Inflammatory macrophage (primary cell): ENCODE results near the gene UBE3C.
"Not testable (repeated sequence)": the region's sequence is repeated elsewhere in the genome, so short reads cannot be mapped to it uniquely, and the experiment has no call there.

Source experiments
- DNase-seq, 2 donors: peaks; one replicate each; pipeline ENCODE4 v3.0.0-alpha.2; 2020 to 2022

The UBE3C gene

DNA sequence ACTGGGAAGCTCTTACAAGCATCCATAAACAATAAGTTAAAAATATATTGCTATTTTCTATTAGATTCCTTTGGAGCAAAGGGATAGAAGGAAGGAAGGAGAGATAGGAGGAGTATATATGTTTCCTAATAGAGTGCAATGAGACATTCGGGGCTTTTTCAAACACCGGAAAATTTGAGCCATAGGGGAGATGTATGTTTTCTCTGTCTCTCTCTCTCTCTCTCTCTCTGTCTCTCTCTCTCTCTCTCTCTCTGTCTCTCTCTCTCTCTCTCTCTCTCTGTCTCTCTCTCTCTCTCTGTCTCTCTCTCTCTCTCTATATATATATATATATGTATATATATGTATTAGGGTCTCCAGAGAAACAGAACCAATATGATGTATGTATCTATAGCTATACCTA, 7.9 kb upstream of the UBE3C start:
- DNase-seq: not testable (repeated sequence)

DNA sequence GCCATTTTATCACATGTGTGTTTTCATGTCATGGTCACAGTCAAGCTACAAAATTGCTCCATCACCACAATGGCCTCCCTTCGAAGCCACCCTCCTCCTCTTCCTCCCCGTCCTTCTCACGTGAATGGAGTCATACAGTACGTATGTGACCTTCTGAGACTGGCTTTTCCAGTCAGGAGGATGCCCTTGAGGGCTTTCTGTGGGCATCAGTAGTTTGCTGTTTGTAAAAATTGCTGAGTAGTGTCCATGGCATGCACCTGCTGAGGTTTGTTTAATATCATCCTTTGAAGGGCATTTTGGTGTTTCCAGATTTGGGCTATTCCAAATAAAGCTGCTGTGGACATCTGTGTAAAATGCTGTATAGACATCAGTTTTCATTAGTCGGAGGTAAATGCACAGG, 5.9 kb upstream of the UBE3C start:
- no peak for DNase-seq

DNA sequence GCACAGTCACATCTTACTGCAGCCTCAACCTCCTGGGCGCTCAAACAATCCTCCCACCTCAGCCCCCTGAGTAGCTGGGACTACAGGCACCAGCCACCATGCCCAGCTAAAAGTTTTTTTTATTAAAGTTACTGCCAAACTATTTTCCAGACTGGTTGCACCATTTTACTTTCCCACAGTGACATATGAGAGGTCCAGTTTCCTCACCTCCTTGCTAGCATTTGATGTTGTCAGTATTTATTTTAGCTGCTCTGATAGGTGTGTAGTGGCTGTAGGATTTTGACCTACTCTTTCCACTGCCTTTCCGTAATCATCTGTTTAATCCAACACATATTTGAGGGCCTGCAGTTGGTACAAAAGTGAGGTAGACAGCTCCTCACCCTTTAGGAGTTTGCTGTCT, 5.4 kb upstream of the UBE3C start:
- DNase-seq: no peak

DNA sequence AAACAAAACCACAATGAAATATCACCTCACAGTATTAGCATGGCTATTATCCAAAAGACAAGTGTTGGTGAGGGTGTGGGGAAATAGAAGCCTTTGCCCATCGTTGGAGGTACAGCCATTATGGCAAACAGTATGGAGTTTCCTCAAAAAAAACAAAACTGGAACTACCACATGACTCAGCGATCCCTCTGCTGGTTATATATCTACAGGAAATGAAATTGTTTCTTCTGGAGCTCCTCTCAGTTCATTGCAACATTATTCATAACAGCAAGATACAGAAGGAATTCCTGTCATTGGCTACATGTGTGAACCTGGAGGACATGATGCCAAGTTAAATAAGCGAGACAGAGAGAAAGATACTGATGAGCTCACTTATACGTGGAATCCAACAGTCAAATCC, 2.4 kb upstream of the UBE3C start:
- peak; percentile 64 to 82 for DNase-seq

DNA sequence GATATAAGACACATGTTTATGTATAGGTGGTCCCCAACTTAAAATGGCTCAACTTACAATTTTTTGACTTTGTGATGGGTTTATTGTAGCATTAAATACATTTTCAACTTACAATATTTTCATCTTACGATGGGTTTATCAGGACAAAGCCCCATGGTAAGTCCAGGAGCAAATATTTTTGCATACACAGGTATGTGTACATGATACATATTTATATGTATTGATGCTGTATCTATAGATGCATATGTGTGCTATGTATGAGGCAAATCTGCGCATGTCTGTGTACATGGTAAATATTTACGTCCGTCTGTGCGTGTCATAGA, 664 bp upstream of the UBE3C start:
- no peak for DNase-seq

DNA sequence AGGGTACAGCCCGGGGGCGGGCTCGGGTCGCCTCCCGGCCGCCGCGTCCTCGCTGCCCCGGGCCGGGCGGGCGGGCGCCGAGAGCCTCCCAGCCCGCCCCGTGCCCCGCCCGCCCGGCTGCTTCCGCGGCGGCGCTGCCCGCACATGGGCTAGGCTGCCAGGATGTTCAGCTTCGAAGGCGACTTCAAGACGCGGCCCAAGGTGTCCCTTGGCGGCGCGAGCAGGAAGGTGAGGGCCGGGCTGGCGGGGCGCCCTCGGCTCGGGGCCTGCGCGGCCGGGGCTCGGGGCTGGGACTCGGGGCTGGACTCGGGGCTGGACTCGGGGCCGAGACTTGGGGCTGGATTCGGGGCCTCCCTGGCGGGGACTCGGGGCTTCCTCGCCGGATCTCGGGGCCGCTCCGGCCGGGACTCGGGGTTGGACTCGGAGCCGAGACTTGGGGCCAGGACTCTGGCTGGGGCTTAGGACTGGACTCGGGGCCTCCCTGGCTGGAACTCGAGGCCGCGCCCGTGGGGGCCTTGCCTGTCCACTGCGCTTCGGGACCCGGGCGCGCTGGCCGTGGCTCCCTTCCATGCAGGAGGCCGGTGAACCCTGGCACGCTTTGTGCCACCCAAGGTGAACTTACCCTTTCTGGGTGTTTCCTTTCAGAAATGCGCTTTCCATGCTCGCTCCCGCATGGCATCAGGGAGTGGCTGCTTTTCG, 534 bp downstream of the UBE3C start:
- DNase-seq: peak; percentile 41 to 61

DNA sequence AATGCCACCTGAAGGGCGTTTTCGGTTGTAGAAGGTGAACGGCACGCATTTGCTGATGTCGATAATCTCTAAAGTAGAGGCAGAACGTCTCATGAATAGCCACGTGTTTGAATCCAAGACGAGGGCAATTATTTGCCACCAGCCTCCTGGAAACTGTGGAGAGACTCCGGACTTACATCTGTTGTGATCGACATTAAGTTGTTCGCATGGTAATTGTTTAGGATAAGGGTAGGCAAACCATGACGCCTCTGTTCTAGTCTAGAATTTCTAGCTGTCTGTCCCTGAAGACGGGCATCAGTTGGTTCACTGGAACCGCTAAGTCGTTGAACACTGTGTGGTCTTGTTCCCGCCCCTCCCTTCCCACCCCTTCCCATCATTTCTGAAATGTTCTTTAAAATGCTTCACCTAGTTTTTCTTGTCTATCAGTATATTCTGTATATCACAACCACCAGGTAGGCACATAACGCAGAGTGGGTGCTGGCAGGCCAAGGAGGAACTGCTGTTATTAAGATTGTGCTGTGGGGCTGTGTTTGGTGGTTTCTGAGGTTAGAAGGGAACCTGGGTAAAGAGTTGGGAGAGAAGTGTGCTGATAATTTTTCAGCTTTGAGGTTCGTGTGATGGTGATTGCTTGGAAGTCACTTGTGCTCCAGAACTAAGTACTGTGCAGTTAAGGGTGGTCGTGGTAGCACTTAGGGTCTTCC, 1.2 kb downstream of the UBE3C start:
- DNase-seq: no peak

DNA sequence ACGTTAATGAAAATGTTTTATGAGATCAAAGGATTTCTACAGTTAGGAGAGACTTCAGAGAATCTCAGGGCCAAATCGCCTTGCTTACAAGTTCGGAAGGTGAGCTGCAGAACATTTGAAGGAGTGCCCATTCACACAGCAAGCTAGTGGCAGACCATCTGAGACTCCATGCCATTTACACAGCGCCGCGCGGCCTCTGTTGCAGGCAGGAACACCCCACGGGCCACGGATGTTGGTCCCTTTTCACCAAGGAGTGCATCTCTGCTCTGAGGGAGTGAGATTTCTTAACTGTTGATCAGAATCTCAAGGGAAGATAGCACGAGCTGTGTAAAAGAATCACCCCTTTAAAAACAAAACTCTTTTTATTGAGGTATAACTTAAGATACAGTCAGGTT, 1.8 kb downstream of the UBE3C start:
- DNase-seq: no peak

DNA sequence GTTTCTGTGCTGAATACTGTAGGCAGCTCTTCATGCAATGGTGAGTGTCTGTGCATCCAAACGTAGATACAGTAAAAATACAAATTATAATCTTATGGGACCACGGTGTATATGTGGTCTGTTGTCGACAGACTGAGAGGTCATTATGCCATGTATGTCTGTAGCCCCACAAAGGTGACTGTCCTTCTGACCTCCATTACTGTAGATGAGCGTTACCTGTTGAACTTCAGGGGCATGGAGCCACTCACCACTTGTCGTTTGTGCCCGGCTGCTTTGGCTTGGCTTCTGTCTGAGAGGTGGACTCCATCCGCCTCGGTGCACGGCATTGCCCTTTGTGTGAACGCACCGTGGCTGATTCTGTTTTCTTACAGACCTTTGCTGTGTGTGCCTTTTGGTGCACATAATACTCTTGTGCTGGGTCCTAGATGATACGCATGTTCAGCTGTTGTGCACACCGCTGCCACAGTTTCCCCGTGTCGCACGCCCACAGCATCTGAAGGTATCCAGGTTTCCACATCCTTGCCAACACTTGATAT, 2.9 kb downstream of the UBE3C start:
- DNase-seq: no peak

DNA sequence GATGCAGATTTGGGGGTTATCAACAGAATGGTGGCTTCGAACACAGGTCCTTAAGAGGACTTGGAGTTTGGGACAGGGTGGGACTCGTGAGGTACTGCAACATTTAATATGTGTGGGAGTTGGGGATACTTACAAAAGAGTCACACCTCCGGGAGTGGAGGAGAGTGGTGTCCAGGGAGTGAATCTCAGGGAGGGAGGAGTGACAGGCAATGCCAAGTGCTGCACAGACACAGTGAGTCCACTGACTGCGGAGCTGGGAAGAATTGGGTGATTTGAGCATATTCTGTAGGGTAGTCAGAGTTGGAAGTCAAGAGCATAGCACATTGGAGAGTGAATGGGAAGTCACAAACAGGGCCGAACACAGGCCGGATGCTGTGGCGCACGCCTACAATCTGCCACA, 5.1 kb downstream of the UBE3C start:
- DNase-seq: no peak

DNA sequence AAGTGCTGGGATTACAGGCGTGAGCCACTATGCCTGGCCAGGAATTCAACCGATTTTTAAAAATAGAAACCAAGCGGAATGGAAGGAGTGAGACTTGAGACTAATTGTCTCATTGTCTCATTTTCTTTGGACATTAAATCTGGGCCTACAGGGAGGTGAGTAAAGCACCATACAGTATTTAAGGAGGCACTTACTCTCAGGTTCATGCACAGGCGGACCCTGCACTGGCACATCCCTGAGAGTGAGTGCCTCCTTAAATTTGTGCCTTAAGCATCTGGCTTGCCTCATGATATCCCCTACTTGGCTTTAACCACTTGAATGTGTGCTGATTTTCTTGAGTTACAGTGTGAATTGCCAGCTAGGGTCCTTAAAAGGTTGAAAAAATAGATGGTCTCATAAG, 10.6 kb downstream of the UBE3C start:
- no peak for DNase-seq

DNA sequence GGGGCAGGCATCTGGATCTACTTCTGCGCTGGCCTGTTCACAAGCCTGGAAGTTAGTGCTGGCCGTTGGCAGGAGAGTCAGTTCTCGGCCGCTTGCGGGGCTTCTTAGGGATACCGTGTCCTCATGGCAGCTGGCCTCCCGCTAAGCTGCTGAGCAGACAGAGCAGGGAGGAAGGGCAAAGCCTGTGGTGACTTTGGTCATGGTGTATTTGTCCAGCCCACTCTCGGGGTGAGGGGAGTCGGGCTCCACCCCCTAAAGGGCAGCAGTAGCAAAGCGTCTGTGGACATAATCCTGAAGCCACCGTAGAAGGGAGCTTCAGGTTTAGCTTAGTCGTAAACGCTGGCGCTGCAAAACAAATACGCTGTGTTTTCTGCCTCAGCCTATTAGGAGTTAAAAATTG, 12.2 kb downstream of the UBE3C start:
- no peak for DNase-seq

DNA sequence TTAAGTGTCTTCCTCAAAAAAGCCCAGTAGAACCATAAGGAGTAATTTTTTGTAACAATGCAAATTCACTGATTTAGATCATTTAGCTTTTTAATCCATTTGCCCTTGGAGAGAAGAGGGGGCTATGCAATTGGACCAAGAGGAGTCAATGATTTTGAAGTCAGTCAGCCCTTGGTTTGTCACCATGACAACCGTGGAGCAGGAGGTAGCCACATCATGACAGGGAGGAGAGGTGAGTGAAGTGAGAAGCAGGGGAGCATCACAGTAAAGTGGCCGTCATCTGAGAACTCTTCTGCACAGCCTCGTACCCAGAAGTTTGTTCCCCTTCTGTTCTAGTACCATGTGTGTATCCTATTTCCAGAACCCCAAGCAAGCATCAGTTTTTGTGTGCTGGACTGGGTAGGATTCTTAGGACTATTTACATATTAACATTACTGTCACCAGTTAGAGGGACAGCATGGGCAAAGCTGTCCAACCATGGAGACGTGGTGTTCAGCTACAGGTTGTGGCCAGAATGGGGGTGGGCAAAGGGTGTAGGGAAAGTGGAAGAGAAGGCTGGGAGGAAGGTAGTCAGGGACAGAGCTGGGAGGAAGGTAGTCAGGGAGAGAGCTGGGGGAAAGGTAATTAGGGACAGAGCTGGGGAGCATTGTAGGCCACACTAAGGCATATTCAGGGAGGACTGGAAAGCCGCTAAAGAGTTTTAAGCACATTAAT, 13.1 kb downstream of the UBE3C start:
- no peak for DNase-seq

DNA sequence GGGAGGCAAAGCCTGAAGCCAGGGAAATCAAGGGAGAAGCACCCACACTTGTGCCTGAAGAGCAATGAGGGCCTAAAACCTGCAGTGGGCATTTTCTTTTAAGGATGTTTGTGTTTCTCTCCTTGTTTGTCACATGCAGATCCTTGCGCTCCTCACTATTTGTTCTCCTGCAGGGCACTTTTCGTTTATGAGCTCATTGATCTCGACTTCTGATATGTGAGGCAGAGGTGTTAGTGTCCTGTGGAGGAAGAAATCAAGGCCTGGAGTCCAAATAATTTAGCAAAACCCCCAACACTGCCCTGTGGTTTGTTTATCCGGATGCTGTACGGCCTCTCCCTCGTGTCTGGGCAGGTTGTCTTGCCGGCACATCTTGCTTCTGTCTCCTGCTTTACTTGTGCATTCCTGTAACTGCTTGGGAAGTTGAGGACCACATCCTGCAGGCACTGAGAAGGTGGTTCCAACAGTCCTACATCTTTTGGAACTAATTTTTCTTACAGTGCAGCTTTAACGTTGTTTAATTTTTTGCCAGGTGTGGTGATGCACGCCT, 13.7 kb downstream of the UBE3C start:
- DNase-seq: no peak

DNA sequence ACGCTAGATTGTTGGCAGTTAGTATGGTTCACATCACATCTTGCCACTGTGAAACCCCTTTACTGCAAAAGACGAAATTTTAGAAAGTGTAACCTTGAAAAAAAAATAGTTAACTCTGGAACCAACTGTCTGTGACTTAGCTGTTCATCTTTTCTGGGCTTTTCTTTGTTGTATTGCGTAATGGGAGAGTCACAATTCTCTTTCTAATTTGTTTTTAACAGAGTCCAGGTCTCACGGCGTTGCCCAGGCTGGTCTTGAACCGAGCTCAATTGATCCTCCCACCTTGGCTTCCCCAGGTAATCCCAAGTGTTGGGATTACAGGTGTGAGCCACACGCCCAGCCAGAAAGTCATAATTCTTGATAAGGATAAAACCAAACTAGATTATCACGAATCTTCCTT, 14.5 kb downstream of the UBE3C start:
- DNase-seq: no peak

DNA sequence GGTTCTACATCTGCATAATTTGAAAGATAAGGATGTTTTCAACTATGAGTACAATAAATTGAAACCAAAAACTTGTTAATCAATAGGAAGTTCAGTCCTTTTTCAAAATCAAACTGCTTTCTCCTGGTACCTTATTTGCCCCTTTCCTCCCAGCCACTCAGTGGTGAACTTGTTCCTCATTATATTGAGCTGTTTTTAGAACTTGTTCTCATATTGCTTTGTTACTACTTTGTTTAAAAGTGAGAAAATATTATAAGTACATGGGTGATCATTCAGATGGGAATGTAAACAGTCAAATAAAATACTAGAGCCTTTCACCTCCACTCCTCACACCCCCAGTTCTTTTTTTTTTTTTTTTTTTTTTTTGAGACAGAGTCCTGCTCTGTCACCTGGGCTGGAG, 17.2 kb downstream of the UBE3C start:
- DNase-seq: no peak

DNA sequence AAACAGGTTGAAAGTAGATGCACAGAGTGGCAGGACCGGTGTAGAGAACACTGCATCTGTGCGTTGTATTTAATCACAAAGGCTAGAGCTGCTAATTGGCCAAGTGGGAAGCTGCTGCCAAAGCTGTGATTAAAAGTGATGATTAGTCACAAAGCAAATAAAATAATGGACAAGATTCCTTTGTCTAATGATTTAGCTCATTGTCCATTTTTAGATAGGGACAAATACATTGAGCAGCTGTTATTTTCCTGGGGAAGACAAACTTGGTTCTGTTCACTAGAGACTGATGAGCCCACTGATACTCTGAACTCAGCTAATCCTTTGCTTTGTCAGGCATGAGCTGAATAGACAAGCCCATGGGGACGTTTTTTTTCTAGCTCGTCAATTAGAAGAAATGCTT, 19.7 kb downstream of the UBE3C start:
- DNase-seq: no peak

DNA sequence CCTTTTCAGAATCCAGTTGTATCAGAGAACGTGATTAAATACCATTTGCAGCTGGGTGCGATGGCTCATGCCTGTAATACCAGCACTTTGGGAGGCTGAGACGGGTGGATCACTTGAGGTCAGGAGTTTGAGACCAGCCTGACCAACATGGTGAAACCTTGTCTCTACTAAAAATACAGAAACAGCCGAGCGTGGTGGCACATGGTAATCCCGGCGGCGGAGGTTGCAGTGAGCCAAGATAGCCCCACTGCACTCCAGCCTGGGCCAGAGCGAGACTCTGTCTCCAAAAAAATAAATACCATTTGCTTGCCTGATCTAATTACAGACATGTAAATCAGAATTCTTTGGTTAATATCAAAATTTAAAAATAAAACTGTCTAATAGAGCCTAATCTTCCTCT, 20.8 kb downstream of the UBE3C start:
- DNase-seq: not testable (repeated sequence)

DNA sequence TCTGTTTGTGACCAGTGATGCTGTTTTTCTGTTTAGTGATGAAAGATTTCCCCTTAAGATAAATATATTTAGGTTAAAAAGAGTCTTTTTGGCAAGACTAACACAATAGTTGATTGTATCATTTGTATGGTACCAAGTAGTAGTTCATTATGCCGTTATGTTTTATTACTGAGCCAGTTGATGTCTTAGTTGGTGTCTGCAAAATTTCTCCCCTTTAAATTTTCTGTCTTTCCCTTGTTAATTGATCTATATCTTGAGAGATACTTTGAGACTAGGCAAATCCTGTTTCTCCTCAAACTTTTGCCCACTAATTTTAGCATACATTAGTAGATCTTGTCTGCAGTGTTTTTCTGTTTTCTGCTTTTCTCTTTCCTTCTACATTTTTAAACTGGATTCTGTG, 21.7 kb downstream of the UBE3C start:
- DNase-seq: no peak

DNA sequence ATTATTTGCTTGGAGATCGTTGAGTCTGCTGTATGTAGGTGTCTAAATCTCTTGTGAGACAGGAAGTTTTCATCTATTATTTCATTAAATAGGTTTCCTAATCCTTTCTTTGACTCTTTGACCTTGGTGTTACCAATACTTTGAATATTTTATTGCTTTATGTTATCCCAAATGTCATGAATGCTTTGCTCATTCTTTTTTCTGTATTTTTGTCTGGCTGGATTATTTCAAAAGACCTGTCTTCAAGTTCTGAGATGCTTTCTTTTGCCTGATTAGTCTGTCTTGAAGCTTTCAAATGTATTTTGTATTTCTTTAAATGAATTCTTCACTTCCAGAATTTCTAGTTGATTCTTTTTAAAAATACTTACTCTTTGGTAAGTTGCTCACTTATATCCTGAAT, 27.3 kb downstream of the UBE3C start:
- DNase-seq: no peak

DNA sequence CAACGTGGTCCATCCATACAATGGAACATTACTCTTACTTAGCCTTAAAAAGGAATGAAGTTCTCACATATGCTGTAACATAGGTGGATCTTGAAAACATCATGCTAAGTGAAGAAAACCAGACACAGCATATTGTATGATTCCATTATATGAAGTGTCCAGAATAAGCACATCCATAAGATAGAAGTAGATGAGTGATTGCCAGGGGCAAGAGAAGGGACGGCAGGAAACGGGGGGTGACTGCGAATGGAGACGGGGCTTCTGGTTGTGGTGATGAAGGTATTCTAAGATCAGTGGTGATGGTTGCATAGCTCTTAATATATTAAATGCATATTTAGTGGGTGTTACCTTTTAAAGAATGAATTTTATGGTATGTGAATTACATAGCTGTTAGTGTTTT, 29.8 kb downstream of the UBE3C start:
- DNase-seq: no peak

DNA sequence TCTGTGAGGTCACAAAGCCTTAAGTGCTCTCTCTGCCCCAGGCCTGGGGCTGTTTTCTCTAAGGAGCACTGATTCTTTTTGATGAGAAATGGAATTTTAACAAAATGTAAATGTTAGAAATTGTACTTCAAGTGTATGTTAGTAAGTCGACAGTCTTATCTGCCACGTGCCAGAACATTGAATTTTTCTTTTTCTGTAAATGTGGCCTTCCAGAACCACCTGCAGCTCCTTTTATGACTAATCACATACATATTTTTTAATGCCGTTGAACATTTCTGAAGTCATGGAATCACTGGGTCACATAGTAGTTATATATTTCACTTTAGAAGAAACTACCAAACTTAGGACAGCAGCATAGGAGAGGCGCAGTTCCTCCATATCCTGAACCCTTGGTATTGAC, 38.0 kb downstream of the UBE3C start:
- DNase-seq: no peak

DNA sequence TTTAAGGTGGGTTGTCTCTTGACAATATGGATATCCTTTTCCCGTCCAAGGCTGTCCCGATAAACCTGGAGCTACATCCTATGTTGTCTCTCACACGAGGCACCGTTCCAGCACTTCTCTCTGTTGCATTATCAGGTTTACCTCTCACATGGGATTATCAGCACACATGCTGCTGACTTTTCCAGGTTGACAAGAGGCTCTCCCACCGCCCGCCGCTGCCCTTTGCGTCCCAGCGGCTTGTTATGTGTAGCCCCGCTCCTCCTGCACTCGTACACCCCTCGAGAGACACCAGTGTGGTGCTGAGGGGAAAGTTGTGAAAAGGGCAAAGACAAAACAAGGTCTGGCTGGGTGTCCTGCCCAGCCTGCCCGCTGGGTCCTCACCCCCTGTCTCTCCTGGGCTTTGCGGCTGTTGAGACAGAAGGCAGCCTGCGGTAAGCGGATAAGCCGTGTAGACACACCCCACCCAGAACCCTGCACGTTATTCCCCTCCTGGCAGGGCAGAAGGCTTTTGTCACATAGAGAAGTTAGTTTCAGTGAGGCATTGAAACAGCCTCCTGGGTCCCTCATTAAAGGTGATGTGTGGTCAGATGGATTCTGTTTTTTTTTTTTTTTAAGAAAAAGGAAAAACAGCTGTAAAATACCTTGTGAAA, 38.7 kb downstream of the UBE3C start:
- no peak for DNase-seq
